PC-9 (cell line): Measurements from ENCODE around the gene ATP6V1E1.

Source experiments
- CTCF ChIP-seq: fragments of 200-600 bp; sonication (generic); conservative IDR thresholded peaks from 2 replicates; pipeline ENCODE4 v1.6.1; 2017; ENCODE audit warnings: mixed run types, antibody characterized with exemption, mild to moderate bottlenecking, moderate library complexity
- EZH2 ChIP-seq: fragments of 200-600 bp; sonication (generic); IDR thresholded peaks from 2 replicates; pipeline ENCODE4 v1.8.0; 2017; ENCODE audit warnings: antibody characterized with exemption, low read depth

GRCh38 chr22:17563936-17564391, 64.6 kb downstream of the ATP6V1E1 start:
- TF ChIP-seq CTCF: no peak
- TF ChIP-seq EZH2: no peak
